GM19328 (cell line): ENCODE results near the gene MS4A18.
A peak's percentile ranks its signal among the peaks of the same experiment; 100 is the strongest.
"Not testable (repeated sequence)": the region's sequence is repeated elsewhere in the genome, so short reads cannot be mapped to it uniquely, and the experiment has no call there.

Experiments used
- ATAC-seq: cut with Tn5 transposase; IDR thresholded peaks from one replicate; pipeline ENCODE4 v1.9.1; 2021; ENCODE audit warnings: mild to moderate bottlenecking, moderate library complexity; ENCODE audit not compliant: unreplicated experiment

The MS4A18 gene

DNA sequence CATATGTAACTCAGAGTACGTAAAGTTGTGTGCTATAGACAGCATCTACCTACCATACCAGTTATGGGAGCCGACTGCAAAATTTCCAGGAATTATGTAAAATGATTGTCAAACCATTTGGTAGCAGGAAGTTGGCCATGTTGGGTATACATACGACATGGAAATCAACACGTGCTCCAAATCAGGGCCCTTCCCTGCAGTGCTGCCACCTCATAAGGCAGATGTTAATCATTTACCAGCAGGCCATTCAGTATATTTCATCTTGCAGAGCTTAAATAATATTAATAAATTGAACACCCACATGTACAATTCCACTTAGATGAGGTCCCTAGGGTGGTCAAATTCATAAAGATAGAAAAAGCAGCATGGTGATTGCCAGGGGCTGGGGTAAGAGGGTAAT is 9.8 kb downstream of the MS4A18 start:
- no peak for ATAC-seq

DNA sequence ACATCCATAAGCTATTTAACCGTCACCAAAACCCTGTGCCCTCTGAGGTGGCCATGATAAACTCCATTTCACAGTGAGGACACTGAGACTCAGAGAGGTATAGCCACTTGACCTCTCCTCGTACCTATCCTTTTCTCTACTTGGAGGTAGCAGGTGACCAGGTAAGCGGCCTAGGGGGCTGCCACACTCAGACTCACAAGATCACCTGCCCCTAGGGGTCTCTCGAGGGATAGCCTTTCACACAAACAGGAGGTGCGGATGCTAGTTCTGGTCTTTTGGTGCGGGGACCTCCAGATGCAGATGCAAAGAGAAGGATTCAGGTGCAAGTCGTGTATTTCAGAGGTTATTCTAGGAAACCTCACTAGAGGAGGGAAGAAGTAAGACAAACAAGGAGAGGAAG is 14.6 kb downstream of the MS4A18 start:
- ATAC-seq = no peak

GRCh38 chr11:60740573-60740972 is 16.1 kb downstream of the MS4A18 start:
- ATAC-seq = no peak

DNA sequence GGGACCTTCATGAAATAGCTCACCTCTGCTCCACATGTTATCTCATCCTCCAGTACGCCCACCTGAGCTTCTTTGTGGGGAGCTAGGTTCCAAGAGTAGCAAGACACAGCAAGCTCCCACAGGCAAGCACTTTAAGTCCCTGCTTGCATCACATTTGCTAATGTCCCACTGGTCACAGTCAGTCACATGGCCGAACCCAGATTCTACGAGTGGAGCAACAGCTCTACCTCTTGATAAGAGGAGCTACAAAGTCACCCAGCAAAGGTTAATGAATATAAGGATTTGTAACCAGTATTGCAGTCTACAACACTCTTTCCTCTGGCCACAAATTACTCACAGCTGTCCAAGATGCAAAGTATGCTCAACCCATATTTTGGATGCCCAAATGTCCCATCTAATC is 16.9 kb downstream of the MS4A18 start:
- no peak for ATAC-seq

DNA sequence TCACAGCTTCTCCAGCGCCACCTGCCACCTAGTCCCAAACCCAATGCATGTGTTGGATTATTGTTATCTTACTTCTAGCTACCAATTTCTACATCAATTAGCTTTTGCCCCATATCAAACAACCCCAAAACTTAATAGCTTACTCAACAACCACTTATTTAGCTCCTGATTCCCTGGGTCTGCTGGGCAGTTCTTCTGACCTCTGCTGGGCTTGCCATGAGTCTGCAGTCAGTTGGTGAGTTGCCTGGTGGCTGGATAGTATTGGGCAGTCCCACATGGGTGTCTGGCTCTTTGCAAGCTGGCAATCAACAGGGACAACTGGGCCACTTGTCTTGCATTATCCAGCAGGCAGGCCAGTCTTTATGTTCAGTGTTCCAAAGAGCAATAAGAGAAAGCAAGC is 18.5 kb downstream of the MS4A18 start:
- no peak for ATAC-seq

GRCh38 chr11:60744114-60744513 is 19.6 kb downstream of the MS4A18 start:
- no peak for ATAC-seq

- no peak for ATAC-seq
These were observed 22.9 kb downstream of the MS4A18 start for GRCh38 chr11:60747359-60747873.

GRCh38 chr11:60748225-60748624 is 23.7 kb downstream of the MS4A18 start:
- ATAC-seq = no peak

- no peak for ATAC-seq
These were observed 24.3 kb downstream of the MS4A18 start for GRCh38 chr11:60748821-60749220.

GRCh38 chr11:60750911-60751310 is 26.4 kb downstream of the MS4A18 start:
- ATAC-seq = no peak

DNA sequence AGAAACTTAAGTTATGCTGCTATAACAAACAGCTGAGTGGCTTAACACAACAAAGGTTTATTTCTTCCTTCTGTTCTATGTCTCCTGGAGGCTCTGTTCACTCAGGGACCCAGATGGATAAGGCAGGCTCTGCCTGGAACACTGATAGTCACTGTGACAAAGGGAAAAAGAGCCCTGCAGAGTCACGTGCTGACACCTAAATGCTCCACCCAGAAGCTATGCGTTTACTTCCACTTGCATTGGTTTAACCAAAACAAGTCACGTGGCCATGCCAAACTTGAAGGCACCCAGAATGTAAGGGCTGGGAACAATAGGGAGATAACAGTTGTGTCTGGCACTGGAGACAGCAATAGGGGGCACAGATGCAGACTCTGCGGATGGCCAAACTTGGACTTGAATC is 28.8 kb downstream of the MS4A18 start:
- ATAC-seq = no peak

DNA sequence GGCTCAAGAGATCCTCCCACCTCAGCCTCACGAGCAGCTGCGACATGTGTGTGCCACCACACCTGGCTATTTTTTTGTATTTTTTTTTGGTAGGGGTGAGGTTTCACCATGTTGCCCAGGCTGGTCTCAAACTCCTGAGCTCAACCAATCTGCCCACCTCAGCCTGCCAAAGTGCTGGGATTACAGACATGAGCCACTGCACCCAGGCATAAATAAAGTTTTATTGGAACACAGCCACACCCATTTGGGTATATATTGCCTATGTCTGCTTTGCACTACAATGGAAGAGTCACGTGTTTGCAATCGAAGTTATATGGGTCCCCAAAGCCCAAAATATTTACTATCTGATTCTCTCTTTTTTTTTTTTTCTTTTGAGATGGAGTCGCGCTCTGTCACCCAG is 30.4 kb downstream of the MS4A18 start:
- ATAC-seq = no peak

GRCh38 chr11:60756307-60757032 is 31.9 kb downstream of the MS4A18 start, which contains the start of gene MS4A15:
Gene MS4A15, plus strand, starts transcription at chr11:60756867. Its CDS starts 6,867 bp downstream, at chr11:60763734.
- ATAC-seq = no peak

DNA sequence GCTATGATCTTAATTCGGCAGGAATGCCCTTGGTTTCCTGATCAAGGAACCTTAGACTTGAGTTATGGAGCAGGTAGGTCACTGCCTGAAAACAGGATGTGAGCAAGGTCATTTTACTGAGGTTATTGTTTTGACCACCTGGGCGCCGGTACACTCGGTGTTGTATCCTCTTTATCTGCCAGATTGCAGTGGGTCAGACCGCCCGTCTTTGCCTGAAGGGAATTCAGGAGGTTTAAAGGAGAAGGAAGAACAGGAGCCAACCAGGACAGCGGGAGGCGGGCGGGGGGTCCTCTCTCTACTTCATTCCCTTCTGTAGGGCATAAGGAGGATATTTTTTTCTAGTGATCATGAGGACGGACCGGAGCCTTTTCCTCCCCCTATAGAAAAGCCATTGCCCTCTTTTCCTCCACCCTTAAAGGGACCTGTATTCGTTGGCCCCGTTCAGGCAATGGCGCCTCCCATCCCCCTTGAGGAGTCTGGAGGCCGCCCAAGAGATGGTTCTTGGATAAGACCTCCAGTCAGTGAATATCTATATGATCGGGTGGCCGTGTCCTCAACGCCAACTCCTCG is 32.8 kb downstream of the MS4A18 start:
- no peak for ATAC-seq

- not testable (repeated sequence) for ATAC-seq
These were observed 34.2 kb downstream of the MS4A18 start for GRCh38 chr11:60758671-60759070.

GRCh38 chr11:60759438-60760225 is 35.1 kb downstream of the MS4A18 start:
- ATAC-seq = not testable (repeated sequence)

DNA sequence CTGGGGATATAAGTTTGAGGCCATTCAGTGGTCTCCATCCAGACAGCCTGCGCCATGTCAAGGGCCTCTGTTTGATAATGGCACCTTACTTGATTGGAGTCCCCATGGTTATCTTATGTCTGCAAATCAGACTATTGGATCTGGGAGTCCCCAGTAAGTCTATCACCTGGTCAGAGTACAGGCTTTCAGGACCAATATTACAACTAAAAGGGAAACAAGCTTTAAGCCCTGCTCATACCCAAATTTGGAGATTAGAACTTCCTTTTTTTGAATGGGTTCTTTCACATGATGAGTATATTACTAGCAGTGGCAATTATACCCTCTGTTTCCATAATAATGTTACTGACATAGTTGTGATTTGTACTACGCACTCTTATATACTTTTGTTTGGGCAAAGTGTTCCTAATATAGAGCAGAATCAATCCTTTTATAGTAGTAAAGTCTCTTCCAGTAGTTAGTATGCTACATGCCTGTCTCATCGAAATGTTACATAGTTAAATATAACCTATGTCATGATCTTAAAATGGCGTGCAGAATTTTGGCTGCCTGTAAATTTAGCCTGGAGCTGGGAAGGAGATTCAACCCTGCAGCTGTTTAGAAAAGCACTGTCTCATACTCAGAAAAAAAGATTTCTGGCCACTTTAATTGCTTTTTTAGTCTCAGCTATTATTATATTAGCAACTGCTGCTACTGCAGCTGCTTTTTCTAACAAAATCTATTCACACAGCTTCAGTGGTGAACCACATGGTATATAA is 37.1 kb downstream of the MS4A18 start:
- no peak for ATAC-seq

- ATAC-seq = peak; percentile 52
These were observed 38.6 kb downstream of the MS4A18 start for GRCh38 chr11:60762851-60763691.

GRCh38 chr11:60763692-60764369 is 39.3 kb downstream of the MS4A18 start:
- no peak for ATAC-seq
